PC-9 (cell line): Measurements from ENCODE around the gene NETO1.

Source experiments
- EZH2 ChIP-seq: fragments of 200-600 bp; sonication (generic); IDR thresholded peaks from 2 replicates; pipeline ENCODE4 v1.8.0; 2017; ENCODE audit warnings: antibody characterized with exemption, low read depth
- TF ChIP-seq, protein P1 (sequence below): fragments of 200-600 bp; sonication (generic); conservative IDR thresholded peaks from 2 replicates; pipeline ENCODE4 v1.6.1; 2017; ENCODE audit warnings: mixed run types, antibody characterized with exemption, mild to moderate bottlenecking, moderate library complexity

DNA sequence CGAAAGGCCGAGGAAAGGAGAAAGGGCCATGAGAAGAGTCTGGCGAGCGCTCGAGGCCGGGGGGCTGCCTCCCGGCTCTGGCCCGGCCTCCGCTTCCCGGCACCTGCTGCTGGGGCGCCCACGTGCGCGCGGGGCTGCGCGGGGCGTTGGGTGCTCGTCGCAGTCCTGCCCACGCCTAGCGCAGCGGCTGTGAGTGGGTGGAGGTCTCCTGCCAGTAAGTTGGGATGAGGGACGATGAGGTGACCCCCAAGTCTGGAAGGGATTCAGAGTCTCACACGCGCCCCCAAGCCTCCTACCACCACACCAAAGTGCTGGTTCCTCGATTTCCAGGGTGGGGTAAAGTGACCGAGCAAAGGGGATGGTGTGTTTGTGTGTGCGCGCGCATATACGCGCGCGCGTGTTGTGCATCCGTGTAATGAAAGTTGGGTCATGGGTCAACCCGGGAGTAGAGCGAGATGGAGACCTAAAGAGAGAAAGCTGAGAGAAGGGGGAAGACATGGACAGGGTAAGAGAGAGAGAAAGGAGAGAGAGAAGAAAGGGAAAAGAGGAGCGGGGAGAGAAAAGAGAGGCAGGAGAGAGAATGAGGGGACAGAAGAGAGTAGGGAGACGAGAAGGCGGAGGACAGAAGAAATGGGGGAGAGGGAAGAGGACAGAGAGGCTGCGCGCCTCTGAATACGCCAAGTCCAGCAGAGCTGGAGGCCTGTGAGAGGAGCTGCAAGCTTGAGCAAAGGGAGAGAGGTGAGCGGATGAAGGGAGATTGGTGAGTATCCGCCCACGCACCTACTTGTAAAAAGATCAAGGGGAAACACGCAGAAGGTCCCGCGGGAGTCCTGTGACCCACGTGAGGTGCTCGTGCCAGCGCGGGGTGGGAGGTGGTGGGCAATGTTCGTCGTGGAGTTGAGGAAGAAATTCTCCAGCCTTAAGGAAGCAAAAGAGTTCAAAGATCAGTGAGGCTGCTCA lies 1.7 kb upstream of the NETO1 start:
- TF ChIP-seq, protein P1, sequence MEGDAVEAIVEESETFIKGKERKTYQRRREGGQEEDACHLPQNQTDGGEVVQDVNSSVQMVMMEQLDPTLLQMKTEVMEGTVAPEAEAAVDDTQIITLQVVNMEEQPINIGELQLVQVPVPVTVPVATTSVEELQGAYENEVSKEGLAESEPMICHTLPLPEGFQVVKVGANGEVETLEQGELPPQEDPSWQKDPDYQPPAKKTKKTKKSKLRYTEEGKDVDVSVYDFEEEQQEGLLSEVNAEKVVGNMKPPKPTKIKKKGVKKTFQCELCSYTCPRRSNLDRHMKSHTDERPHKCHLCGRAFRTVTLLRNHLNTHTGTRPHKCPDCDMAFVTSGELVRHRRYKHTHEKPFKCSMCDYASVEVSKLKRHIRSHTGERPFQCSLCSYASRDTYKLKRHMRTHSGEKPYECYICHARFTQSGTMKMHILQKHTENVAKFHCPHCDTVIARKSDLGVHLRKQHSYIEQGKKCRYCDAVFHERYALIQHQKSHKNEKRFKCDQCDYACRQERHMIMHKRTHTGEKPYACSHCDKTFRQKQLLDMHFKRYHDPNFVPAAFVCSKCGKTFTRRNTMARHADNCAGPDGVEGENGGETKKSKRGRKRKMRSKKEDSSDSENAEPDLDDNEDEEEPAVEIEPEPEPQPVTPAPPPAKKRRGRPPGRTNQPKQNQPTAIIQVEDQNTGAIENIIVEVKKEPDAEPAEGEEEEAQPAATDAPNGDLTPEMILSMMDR, result no peak
- no peak for TF ChIP-seq EZH2
